ENCODE data around the gene PREPL.

Gene PREPL

GRCh38 chr2:44362207-44363015 lies 1.1 kb upstream of the PREPL start:
- peak; percentile 42 for DNase-seq
- Histone ChIP-seq H3K27me3 (replicated peaks; ENCODE audit: insufficient read depth, low read length) (no peaks in the 10 kb centered on the region), H3F3A (ENCODE audit: insufficient read depth, low read length) (peaks cover 6% of the 10 kb centered on the region), H2AFZ (ENCODE audit: low read length) (peak overlapping the region; percentile 78), H3K9me2 (replicated peaks; ENCODE audit: insufficient read depth, low read length) (no peaks in the 10 kb centered on the region), H3K4me2 (ENCODE audit: low read depth, low read length) (peak overlapping the region; percentile 79), H3K9me3 (replicated peaks; ENCODE audit: insufficient read depth, low read length) (no peaks in the 10 kb centered on the region), H3K79me2 (ENCODE audit: low read length) (peaks cover 58% of the 10 kb centered on the region), H3K9ac (ENCODE audit: low read length) (peak overlapping the region; percentile 94), H3K27ac (ENCODE audit: low read length) (peak overlapping the region; percentile 86), H3K4me1 (ENCODE audit: low read length) (peaks cover 13% of the 10 kb centered on the region; the same call in 1 of the 2 replicates), H4K20me1 (ENCODE audit: insufficient read depth, low read length) (no peaks in the 10 kb centered on the region), H3K4me3 (ENCODE audit: low read length) (peak overlapping the region; percentile 75), H3K36me3 (replicated peaks; ENCODE audit: insufficient read depth, low read length) (no peaks in the 10 kb centered on the region)
- TF ChIP-seq CTCF (IDR thresholded peaks at IDR 0.05; ENCODE audit: low read length) = no peak
- TF ChIP-seq EZH2phosphoT487 (IDR thresholded peaks at IDR 0.05; ENCODE audit: low read length) = no peak
- no peak for TF ChIP-seq EZH2 (optimal IDR thresholded peaks at IDR 0.05; ENCODE audit: low read depth, low read length)

DNA sequence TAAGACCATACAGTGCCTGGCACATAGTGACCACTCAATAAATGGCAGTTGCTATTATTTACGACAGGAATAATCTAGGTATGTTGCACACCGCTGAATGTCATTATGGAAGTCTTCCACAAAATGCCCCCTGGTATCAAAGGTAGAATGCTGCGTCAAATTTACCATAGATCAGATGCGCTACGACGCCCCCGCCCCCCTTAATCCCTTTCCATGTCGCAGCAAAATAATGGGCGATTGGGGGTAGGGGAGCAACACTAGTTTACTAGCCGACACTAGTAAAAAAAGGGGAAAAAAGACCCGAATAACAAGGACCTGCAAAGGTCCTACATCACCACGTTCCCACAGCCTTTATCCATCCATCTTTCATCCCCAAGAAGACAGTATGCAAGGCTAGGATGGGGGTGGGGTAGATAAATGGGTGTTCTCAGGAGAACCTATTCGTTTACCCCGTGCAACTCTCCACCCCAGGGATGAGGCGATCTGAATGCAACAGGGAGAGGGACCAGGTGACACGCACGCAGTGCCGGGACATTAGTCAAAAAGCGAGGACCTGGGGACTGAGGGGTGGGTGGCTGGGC lies 455 bp downstream of the PREPL start:
- peaks cover 52% of the 10 kb centered on the region for H3K79me2 ChIP-seq (ENCODE audit: low read length)
- H3K27ac ChIP-seq (ENCODE audit: low read length) = peak overlapping the region; percentile 86
- TF ChIP-seq EZH2phosphoT487 (IDR thresholded peaks at IDR 0.05; ENCODE audit: low read length) (no peak), CTCF (IDR thresholded peaks at IDR 0.05; ENCODE audit: low read length) (no peak)

DNA sequence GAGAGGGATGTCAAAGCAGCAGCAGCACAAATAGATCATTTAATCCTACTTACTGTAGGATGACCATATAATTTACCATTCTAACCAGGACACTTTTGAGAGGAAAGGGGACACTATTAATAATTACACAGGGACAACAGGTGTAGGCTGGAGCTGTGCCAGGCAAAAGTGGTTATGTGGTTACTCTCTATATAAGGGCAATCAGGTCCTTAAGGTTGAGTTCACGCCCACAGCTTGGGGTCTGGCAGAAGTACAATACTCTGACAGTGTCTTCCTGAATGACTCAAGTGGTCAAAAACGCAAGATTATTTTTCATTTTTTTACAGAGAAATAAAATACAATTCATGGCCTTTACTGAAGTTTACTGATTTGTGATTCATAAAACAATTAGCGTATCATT lies 2.8 kb downstream of the PREPL start:
- Histone ChIP-seq H3F3A (ENCODE audit: insufficient read depth, low read length) (peaks cover 6% of the 10 kb centered on the region), H3K9me3 (replicated peaks; ENCODE audit: insufficient read depth, low read length) (no peaks in the 10 kb centered on the region), H3K9ac (ENCODE audit: low read length) (no peak overlapping the region), H3K4me1 (ENCODE audit: low read length) (peaks cover 13% of the 10 kb centered on the region; the same call in 1 of the 2 replicates), H3K27me3 (replicated peaks; ENCODE audit: insufficient read depth, low read length) (no peaks in the 10 kb centered on the region), H3K79me2 (ENCODE audit: low read length) (peaks cover 34% of the 10 kb centered on the region), H3K27ac (ENCODE audit: low read length) (no peak overlapping the region), H3K4me2 (ENCODE audit: low read depth, low read length) (no peak overlapping the region), H3K9me2 (replicated peaks; ENCODE audit: insufficient read depth, low read length) (no peaks in the 10 kb centered on the region), H2AFZ (ENCODE audit: low read length) (no peak overlapping the region), H3K36me3 (replicated peaks; ENCODE audit: insufficient read depth, low read length) (no peaks in the 10 kb centered on the region), H4K20me1 (ENCODE audit: insufficient read depth, low read length) (no peaks in the 10 kb centered on the region), H3K4me3 (ENCODE audit: low read length) (no peak overlapping the region)
- peak; percentile 61 for DNase-seq
- TF ChIP-seq EZH2 (optimal IDR thresholded peaks at IDR 0.05; ENCODE audit: low read depth, low read length) (no peak), CTCF (IDR thresholded peaks at IDR 0.05; ENCODE audit: low read length) (no peak), EZH2phosphoT487 (IDR thresholded peaks at IDR 0.05; ENCODE audit: low read length) (no peak)

More for the DNA sequence above, 455 bp downstream of the PREPL start:
- H3K36me3 ChIP-seq (replicated peaks; ENCODE audit: insufficient read depth, low read length) = no peaks in the 10 kb centered on the region
- H3K4me3 ChIP-seq (ENCODE audit: low read length) = peak overlapping the region; percentile 75
- H4K20me1 ChIP-seq (ENCODE audit: insufficient read depth, low read length) = no peaks in the 10 kb centered on the region
- DNase-seq = no peak
- peak overlapping the region; percentile 78 for H2AFZ ChIP-seq (ENCODE audit: low read length)
- H3K27me3 ChIP-seq (replicated peaks; ENCODE audit: insufficient read depth, low read length) = no peaks in the 10 kb centered on the region
- peaks cover 6% of the 10 kb centered on the region for H3F3A ChIP-seq (ENCODE audit: insufficient read depth, low read length)
- no peaks in the 10 kb centered on the region for H3K9me3 ChIP-seq (replicated peaks; ENCODE audit: insufficient read depth, low read length)
- peaks cover 13% of the 10 kb centered on the region; the same call in 1 of the 2 replicates for H3K4me1 ChIP-seq (ENCODE audit: low read length)
- H3K4me2 ChIP-seq (ENCODE audit: low read depth, low read length) = peak overlapping the region; percentile 79
- H3K9ac ChIP-seq (ENCODE audit: low read length) = peak overlapping the region; percentile 94
- no peaks in the 10 kb centered on the region for H3K9me2 ChIP-seq (replicated peaks; ENCODE audit: insufficient read depth, low read length)
